ENCODE data around the gene HS3ST1. TPM values are rescaled to one million over a fixed set of nuclear protein-coding genes. Genes with fewer than 3 reads are reported as not detected.
A peak's percentile ranks its signal among the peaks of the same experiment; 100 is the strongest.

HS3ST1 gene
- total RNA-seq: 2.0 and 2.5 TPM in 2 replicates

DNA sequence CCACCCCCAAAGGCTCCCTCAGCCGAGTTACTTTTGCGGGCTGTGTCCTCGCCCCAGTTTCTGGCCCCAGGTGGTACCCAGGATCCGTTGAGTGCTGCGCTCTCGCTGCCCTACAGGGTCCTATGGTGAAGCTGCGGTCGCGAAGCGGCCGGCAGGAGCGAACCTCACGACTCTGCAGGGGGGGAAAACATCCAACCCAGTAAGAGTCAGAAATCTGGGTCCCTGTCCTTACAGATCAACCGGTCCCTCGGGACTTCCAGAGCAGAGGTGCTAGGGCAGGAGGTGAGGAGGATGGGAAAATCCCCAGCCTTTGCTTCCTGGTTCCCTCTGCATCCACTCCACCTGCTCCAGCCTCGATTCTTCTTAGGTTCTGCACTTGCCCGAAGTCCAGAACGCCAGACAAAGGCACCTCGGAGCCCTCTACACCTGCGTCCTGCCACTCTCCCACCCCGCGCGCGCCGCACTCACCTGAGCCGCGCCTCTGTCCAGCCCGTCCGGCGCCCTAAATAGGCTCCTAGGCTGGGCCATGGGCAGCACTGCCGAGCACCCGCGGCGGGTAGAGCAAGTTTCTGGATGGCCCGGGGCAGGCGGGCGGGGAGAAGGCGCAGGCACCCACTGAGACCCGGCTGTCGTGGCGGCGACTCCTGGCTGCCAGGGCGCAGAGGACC is at the start of gene HS3ST1:
TSS of gene HS3ST1 (minus strand) at position 664 of the 668 bp plus-strand sequence. CDS start 28,889 bp downstream, outside the sequence.
- no peak for DNase-seq (ENCODE audit: low spot score)
- H3K9me3 Mint-ChIP-seq: no peaks in the 10 kb centered on the region
- peaks cover 10% of the 10 kb centered on the region for H3K4me1 Mint-ChIP-seq (ENCODE audit: low read depth)
- no peak within 1 kb of the TSS for H3K27ac Mint-ChIP-seq
- H3K4me3 Mint-ChIP-seq (ENCODE audit: low read depth): peak within 1 kb of the TSS; percentile 82
- intact Hi-C loops (cut with micrococcal nuclease): loop anchor here (2.0 to 5.0 kb wide), 3 partner anchors 68 to 696 kb away; no protein-coding TSS in a partner anchor
- H3K36me3 Mint-ChIP-seq (ENCODE audit: low read depth): no peaks in the 10 kb centered on the region
- H3K27me3 Mint-ChIP-seq (ENCODE audit: low read depth): peaks cover 63% of the 10 kb centered on the region

DNA sequence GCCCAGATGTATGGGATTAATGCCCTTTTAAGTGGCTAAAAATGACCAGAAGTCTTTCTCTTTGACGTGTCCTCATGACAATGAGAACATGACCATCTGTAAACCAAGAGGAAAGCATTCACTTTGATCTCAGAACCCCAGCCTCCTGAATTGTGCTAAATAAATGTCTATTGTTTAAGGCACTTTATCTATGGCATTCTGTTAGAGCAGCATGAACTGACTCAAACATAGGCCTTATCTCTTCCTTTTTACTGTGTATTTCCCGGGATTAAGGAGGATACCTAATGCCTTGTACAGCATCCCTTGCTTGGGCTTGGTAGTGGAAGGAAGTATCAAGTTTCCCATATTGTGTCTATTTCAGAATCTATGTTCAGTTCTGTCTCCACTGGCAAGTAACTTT is 47.2 kb upstream of the HS3ST1 start:
- Mint-ChIP-seq H3K27ac (no peak overlapping the region), H3K9me3 (peaks cover 14% of the 10 kb centered on the region), H3K36me3 (ENCODE audit: low read depth) (peaks cover 3% of the 10 kb centered on the region), H3K4me3 (ENCODE audit: low read depth) (no peak overlapping the region), H3K4me1 (ENCODE audit: low read depth) (peaks cover 20% of the 10 kb centered on the region), H3K27me3 (ENCODE audit: low read depth) (peaks cover 6% of the 10 kb centered on the region)
- intact Hi-C loops (cut with micrococcal nuclease): loop anchor here (10.0 kb wide), 1 partner anchor 1291 kb away; no protein-coding TSS in a partner anchor
- DNase-seq (ENCODE audit: low spot score): no peak

DNA sequence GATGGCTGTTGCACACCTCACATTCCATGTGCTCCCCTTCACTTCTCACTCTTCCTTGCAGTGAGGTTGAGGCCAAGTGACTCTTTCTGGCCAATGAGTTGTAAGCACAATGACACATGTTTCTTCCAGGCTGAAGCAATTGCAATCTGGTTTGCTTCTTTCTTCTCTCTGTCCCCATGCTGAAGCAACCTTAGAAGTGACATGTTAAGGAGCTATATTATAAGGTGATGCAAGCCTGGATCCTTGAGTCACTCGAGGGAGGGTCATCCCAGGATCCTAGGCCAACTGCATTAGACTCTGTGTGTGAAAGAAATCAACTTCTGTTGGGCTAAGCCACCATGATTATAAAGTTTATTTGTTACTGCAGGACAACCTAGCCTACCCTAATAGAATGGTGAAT is 45.5 kb upstream of the HS3ST1 start:
- no peak overlapping the region for H3K27ac Mint-ChIP-seq
- H3K4me1 Mint-ChIP-seq (ENCODE audit: low read depth): peaks cover 31% of the 10 kb centered on the region
- no peak overlapping the region for H3K4me3 Mint-ChIP-seq (ENCODE audit: low read depth)
- intact Hi-C loops (cut with micrococcal nuclease): loop anchor here (5.0 to 10.0 kb wide), 2 partner anchors 817 to 1289 kb away; no protein-coding TSS in a partner anchor
- H3K27me3 Mint-ChIP-seq (ENCODE audit: low read depth): peaks cover 6% of the 10 kb centered on the region
- peaks cover 14% of the 10 kb centered on the region for H3K9me3 Mint-ChIP-seq
- peaks cover 3% of the 10 kb centered on the region for H3K36me3 Mint-ChIP-seq (ENCODE audit: low read depth)
- DNase-seq (ENCODE audit: low spot score): no peak

DNA sequence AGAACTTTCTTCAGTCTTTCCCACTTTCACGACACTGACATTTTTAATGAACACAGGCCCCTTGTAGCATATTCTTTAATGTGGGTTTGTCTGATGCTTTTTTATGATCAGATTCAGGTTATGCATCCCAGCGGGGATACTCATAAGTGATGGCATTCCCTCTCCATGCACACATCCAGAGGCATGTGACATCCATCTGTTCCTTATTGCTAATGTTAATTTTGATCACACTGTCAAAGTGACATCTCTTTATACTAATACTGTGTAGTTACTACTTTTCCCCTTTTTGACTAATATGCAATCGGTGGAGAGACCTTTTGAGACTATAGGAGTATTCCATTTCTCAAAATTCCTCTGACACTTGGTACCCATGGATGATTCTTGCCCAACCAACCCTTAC is 43.8 kb upstream of the HS3ST1 start:
- peaks cover 12% of the 10 kb centered on the region for H3K9me3 Mint-ChIP-seq
- peaks cover 3% of the 10 kb centered on the region for H3K36me3 Mint-ChIP-seq (ENCODE audit: low read depth)
- intact Hi-C loops (cut with micrococcal nuclease): loop anchor here (5.0 to 10.0 kb wide), 2 partner anchors 815 to 1288 kb away; no protein-coding TSS in a partner anchor
- H3K4me1 Mint-ChIP-seq (ENCODE audit: low read depth): peaks cover 34% of the 10 kb centered on the region
- peaks cover 9% of the 10 kb centered on the region for H3K27me3 Mint-ChIP-seq (ENCODE audit: low read depth)
- no peak overlapping the region for H3K27ac Mint-ChIP-seq
- peak overlapping the region; percentile 13 for H3K4me3 Mint-ChIP-seq (ENCODE audit: low read depth)
- no peak for DNase-seq (ENCODE audit: low spot score)

DNA sequence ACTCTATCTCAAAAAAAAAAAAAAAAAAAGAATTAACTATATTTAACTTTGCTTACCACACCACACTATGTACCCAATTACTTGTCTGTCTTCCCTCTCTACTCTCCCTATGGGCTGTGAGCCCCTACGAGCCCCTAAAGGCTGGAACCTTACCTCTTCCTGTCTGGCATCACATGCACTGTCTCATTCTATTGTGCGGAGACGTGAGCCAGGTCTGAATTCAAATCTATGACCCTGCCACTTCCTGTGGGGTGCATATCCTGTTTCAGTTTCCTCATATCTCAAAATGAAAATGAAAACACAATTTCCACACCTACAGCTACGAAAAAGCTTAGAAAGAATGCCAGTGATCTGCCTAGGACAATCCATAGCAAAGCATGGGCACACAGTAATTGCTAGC is 42.9 kb upstream of the HS3ST1 start:
- peaks cover 9% of the 10 kb centered on the region for H3K27me3 Mint-ChIP-seq (ENCODE audit: low read depth)
- H3K9me3 Mint-ChIP-seq: peaks cover 8% of the 10 kb centered on the region
- peaks cover 37% of the 10 kb centered on the region for H3K4me1 Mint-ChIP-seq (ENCODE audit: low read depth)
- peaks cover 3% of the 10 kb centered on the region for H3K36me3 Mint-ChIP-seq (ENCODE audit: low read depth)
- H3K4me3 Mint-ChIP-seq (ENCODE audit: low read depth): peak overlapping the region; percentile 73
- H3K27ac Mint-ChIP-seq: peak overlapping the region; percentile 84
- peak; percentile 59 for DNase-seq (ENCODE audit: low spot score)
- intact Hi-C loops (cut with micrococcal nuclease): loop anchor here (1.0 to 10.0 kb wide), 7 partner anchors 9 to 1287 kb away; no protein-coding TSS in a partner anchor

DNA sequence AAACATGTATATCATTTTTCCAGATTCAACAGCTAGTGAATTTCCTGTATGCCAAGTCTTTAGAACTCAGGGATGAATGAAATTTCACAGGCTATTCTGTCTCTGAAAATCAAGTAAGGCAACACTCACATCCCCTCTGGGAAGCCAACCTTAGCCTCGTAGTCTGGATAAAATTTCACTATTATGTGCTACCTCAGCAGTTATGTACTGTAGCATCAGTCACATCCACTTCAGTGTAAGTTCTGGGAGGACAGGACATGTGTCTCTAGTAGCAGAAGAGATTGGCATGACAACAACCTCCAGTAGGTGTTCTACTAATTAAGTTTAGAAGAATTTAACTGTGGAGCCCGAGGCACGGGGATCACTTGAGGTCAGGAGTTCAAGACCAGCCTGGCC is 42.4 kb upstream of the HS3ST1 start:
- peaks cover 3% of the 10 kb centered on the region for H3K36me3 Mint-ChIP-seq (ENCODE audit: low read depth)
- DNase-seq (ENCODE audit: low spot score): no peak
- H3K27ac Mint-ChIP-seq: peak overlapping the region; percentile 24
- intact Hi-C loops (cut with micrococcal nuclease): loop anchor here (1.0 to 10.0 kb wide), 7 partner anchors 9 to 1286 kb away; no protein-coding TSS in a partner anchor
- H3K9me3 Mint-ChIP-seq: peaks cover 8% of the 10 kb centered on the region
- peaks cover 9% of the 10 kb centered on the region for H3K27me3 Mint-ChIP-seq (ENCODE audit: low read depth)
- peaks cover 37% of the 10 kb centered on the region for H3K4me1 Mint-ChIP-seq (ENCODE audit: low read depth)
- H3K4me3 Mint-ChIP-seq (ENCODE audit: low read depth): no peak overlapping the region

DNA sequence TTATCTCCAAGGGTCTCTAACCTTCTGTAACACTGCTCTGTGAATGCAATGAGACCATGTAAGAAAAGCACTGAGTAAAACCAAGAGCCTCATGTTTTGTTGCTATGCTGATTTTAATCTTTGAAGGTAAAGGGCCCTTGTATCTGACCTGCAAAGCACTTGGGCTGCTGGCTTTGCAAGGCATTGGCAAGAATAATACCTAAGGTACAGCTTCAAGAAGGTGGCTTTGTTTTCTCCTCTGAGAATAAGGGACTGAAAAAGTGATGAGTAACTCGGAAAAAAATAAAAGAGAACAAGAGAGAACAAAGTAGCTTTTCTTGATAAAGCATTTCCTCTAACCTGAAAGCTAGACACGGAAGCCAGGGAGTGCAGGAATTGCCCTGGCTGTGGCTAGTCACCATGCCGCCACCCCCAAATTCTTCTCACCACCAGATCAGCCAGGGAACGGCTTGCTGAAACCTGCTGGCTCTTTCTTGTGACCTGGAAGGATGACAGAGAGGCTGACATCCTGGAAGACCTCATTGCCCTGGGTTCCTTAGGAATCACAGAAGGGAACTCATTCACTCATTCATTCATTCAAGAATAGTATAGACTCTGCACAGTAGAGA is 41.8 kb upstream of the HS3ST1 start:
- peaks cover 11% of the 10 kb centered on the region for H3K27me3 Mint-ChIP-seq (ENCODE audit: low read depth)
- H3K9me3 Mint-ChIP-seq: peaks cover 8% of the 10 kb centered on the region
- H3K4me1 Mint-ChIP-seq (ENCODE audit: low read depth): peaks cover 37% of the 10 kb centered on the region
- no peak overlapping the region for H3K4me3 Mint-ChIP-seq (ENCODE audit: low read depth)
- intact Hi-C loops (cut with micrococcal nuclease): loop anchor here (1.0 to 10.0 kb wide), 7 partner anchors 10 to 1286 kb away; no protein-coding TSS in a partner anchor
- peak overlapping the region; percentile 24 for H3K27ac Mint-ChIP-seq
- H3K36me3 Mint-ChIP-seq (ENCODE audit: low read depth): peaks cover 3% of the 10 kb centered on the region
- no peak for DNase-seq (ENCODE audit: low spot score)

DNA sequence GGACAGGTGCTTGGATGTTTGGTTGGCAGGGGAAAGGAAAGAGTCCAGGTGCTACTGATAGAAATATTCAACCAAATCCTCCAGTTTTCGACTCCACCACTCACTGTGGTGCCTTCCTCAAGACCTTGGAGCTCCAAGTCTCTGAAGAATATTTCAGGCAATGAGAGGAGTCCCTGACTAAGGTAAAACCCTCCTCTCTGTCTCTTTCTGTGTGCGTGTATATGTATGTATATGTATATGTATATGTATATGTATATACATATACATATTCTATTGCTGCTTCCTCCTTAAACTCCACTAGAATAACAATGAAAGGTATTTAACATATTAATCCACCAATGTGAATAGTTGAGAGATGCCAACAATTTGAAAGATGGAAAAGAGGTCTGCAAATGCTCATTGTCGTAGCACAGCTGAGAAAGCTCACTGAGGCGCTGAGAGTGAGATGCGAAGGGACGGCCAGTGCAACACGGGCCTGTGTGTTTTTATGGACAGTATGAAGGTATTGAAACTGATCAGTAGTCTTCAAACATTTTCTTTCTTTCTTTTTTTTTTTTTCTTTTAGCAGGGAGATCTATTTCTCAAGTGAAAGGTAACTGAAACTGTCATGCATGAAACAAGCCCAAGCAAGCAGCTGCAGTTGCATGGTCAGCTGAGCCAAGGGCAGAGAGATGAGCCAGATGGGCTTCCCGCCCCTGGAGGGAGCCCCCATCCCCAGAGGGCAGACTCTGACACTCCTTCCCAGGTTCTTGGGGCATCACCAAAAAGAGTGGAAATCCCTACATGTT is 41.1 kb upstream of the HS3ST1 start:
- H3K36me3 Mint-ChIP-seq (ENCODE audit: low read depth): peaks cover 3% of the 10 kb centered on the region
- no peak overlapping the region for H3K4me3 Mint-ChIP-seq (ENCODE audit: low read depth)
- intact Hi-C loops (cut with micrococcal nuclease): loop anchor here (2.0 to 10.0 kb wide), 5 partner anchors 19 to 1285 kb away; no protein-coding TSS in a partner anchor
- no peak for DNase-seq (ENCODE audit: low spot score)
- H3K4me1 Mint-ChIP-seq (ENCODE audit: low read depth): peaks cover 37% of the 10 kb centered on the region
- peaks cover 14% of the 10 kb centered on the region for H3K27me3 Mint-ChIP-seq (ENCODE audit: low read depth)
- H3K9me3 Mint-ChIP-seq: peaks cover 8% of the 10 kb centered on the region
- peak overlapping the region; percentile 1 for H3K27ac Mint-ChIP-seq

DNA sequence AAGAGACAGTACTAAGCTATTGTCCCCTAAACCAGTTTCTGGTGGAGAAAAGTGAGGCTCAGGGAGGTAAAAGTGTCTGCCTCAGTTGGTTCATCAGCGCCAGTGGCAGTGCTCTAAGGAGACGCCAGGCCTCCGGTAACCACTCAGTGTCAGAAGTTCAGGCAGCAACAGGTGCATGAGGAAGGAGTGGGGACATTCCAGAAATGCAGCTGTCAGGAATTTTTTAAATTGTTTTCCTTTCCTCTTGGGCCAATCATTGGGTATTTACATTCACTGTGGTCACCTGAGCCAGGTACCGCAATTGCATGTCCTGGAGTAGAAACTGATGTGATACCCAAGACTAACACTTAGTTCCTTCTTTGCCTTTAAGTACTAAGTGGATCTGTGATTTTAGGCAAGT is 40.2 kb upstream of the HS3ST1 start:
- H3K9me3 Mint-ChIP-seq: peaks cover 8% of the 10 kb centered on the region
- DNase-seq (ENCODE audit: low spot score): no peak
- peaks cover 37% of the 10 kb centered on the region for H3K4me1 Mint-ChIP-seq (ENCODE audit: low read depth)
- peaks cover 17% of the 10 kb centered on the region for H3K27me3 Mint-ChIP-seq (ENCODE audit: low read depth)
- no peak overlapping the region for H3K27ac Mint-ChIP-seq
- intact Hi-C loops (cut with micrococcal nuclease): no loop called here
- H3K4me3 Mint-ChIP-seq (ENCODE audit: low read depth): no peak overlapping the region
- peaks cover 3% of the 10 kb centered on the region for H3K36me3 Mint-ChIP-seq (ENCODE audit: low read depth)

DNA sequence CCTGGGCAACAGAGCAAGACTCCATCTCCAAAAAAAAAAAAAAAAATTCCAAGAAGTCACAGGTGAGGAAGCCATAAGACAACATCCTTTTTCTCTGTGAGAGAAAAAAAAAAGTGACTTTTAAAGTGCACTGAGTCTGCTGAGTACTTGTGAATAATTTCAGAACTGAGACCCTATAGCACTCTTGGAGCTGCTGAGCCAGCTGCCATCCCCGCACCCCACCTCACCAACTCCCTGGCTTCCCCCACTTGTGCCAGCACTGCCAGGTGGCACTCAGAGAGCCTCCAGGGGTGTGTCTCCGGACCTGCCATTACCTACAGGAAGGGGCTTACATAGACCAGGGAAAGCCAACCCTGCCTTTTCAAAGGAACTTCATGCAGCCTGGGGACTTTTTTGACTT is 39.2 kb upstream of the HS3ST1 start:
- no peak for DNase-seq (ENCODE audit: low spot score)
- H3K36me3 Mint-ChIP-seq (ENCODE audit: low read depth): peaks cover 3% of the 10 kb centered on the region
- peaks cover 8% of the 10 kb centered on the region for H3K9me3 Mint-ChIP-seq
- no peak overlapping the region for H3K27ac Mint-ChIP-seq
- H3K27me3 Mint-ChIP-seq (ENCODE audit: low read depth): peaks cover 15% of the 10 kb centered on the region
- intact Hi-C loops (cut with micrococcal nuclease): no loop called here
- no peak overlapping the region for H3K4me3 Mint-ChIP-seq (ENCODE audit: low read depth)
- H3K4me1 Mint-ChIP-seq (ENCODE audit: low read depth): peaks cover 34% of the 10 kb centered on the region

DNA sequence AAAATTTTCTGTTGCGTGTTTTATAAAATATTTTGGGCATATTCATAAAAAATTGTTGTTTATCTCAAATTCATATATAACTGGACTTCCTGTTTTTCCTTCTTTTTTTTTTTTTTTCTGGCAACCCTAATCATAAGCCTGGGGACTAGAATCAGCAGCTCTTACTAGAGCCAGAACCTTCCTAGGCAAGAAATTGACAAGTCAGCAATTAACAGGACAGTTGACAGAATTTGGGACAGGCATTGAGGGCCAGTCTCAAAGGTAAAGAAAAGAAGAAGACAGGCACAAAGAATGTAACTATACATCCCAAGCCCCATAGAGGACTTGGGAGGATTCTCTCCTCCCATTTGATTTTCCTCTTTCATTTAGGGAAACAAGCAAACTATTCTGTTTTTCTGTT is 35.0 kb upstream of the HS3ST1 start:
- no peak overlapping the region for H3K4me3 Mint-ChIP-seq (ENCODE audit: low read depth)
- intact Hi-C loops (cut with micrococcal nuclease): no loop called here

DNA sequence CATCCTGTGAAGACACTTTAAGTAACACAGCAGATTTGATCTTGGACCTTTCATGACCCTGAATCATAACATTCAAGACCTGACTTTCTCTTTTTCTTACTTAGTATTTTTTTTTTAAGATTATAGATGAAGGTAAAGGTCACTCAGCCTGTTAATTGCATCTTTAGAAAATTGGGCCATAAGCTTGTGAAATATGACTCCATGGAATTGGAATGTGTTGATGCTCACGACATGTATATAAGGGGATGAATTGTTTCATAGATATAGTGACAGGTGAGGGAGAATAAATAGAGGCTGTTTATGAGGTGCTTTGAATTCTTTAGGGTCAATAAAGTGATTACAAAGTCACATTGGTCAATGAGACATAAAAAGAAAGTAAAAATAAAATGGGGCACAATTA is 27.7 kb upstream of the HS3ST1 start:
- DNase-seq (ENCODE audit: low spot score): no peak
- peaks cover 22% of the 10 kb centered on the region for H3K9me3 Mint-ChIP-seq
- H3K4me1 Mint-ChIP-seq (ENCODE audit: low read depth): peaks cover 5% of the 10 kb centered on the region
- H3K27me3 Mint-ChIP-seq (ENCODE audit: low read depth): peaks cover 14% of the 10 kb centered on the region
- H3K27ac Mint-ChIP-seq: no peak overlapping the region
- H3K4me3 Mint-ChIP-seq (ENCODE audit: low read depth): no peak overlapping the region
- H3K36me3 Mint-ChIP-seq (ENCODE audit: low read depth): no peaks in the 10 kb centered on the region
- intact Hi-C loops (cut with micrococcal nuclease): no loop called here

More for the DNA sequence above, 35.0 kb upstream of the HS3ST1 start:
- H3K9me3 Mint-ChIP-seq: peaks cover 19% of the 10 kb centered on the region
- H3K27ac Mint-ChIP-seq: no peak overlapping the region
- H3K27me3 Mint-ChIP-seq (ENCODE audit: low read depth): peaks cover 27% of the 10 kb centered on the region
- no peak for DNase-seq (ENCODE audit: low spot score)
- H3K4me1 Mint-ChIP-seq (ENCODE audit: low read depth): peaks cover 6% of the 10 kb centered on the region
- no peaks in the 10 kb centered on the region for H3K36me3 Mint-ChIP-seq (ENCODE audit: low read depth)

All from activated T-helper 2 cell treated with anti-CD3 and anti-CD28 coated beads, Interferon-gamma antibody, Interleukin-2, Interleukin-4, amounts not matched to agents 10 μg/mL and 5 μg/mL and 100 μg/mL, durations not matched to agents 14 hours and 24 hours and 36 hours (primary cell).